Measurements from ENCODE around the gene PAQR6. TPM values are rescaled to one million over a fixed set of nuclear protein-coding genes. Genes with fewer than 3 reads are reported as not detected.

Gene PAQR6
- total and polyA plus RNA-seq, 2 of the 8 experiments (the other 6 are each of a cell fraction or from before 2014, with no cell fraction given) = 7.1 to 11.3 TPM

DNA sequence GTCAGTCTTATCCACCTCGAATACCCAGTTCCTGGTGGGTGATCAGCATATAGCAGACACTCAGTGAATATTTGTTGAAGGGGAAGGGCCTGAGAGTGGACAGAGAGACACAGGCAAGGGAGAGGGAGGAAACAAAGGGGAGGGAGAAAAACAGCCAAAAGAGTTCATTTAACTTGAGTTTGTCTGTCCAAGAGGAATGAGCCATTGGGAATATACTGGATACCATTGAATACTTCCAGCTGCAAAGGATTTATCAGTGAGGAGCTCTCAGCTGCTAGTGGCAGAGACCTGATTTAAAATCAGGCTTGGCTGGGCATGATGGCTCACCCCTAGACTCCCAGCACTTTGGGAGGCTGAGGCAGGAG lies 17.4 kb downstream of the PAQR6 start (continued):
- TF ChIP-seq, protein P1, sequence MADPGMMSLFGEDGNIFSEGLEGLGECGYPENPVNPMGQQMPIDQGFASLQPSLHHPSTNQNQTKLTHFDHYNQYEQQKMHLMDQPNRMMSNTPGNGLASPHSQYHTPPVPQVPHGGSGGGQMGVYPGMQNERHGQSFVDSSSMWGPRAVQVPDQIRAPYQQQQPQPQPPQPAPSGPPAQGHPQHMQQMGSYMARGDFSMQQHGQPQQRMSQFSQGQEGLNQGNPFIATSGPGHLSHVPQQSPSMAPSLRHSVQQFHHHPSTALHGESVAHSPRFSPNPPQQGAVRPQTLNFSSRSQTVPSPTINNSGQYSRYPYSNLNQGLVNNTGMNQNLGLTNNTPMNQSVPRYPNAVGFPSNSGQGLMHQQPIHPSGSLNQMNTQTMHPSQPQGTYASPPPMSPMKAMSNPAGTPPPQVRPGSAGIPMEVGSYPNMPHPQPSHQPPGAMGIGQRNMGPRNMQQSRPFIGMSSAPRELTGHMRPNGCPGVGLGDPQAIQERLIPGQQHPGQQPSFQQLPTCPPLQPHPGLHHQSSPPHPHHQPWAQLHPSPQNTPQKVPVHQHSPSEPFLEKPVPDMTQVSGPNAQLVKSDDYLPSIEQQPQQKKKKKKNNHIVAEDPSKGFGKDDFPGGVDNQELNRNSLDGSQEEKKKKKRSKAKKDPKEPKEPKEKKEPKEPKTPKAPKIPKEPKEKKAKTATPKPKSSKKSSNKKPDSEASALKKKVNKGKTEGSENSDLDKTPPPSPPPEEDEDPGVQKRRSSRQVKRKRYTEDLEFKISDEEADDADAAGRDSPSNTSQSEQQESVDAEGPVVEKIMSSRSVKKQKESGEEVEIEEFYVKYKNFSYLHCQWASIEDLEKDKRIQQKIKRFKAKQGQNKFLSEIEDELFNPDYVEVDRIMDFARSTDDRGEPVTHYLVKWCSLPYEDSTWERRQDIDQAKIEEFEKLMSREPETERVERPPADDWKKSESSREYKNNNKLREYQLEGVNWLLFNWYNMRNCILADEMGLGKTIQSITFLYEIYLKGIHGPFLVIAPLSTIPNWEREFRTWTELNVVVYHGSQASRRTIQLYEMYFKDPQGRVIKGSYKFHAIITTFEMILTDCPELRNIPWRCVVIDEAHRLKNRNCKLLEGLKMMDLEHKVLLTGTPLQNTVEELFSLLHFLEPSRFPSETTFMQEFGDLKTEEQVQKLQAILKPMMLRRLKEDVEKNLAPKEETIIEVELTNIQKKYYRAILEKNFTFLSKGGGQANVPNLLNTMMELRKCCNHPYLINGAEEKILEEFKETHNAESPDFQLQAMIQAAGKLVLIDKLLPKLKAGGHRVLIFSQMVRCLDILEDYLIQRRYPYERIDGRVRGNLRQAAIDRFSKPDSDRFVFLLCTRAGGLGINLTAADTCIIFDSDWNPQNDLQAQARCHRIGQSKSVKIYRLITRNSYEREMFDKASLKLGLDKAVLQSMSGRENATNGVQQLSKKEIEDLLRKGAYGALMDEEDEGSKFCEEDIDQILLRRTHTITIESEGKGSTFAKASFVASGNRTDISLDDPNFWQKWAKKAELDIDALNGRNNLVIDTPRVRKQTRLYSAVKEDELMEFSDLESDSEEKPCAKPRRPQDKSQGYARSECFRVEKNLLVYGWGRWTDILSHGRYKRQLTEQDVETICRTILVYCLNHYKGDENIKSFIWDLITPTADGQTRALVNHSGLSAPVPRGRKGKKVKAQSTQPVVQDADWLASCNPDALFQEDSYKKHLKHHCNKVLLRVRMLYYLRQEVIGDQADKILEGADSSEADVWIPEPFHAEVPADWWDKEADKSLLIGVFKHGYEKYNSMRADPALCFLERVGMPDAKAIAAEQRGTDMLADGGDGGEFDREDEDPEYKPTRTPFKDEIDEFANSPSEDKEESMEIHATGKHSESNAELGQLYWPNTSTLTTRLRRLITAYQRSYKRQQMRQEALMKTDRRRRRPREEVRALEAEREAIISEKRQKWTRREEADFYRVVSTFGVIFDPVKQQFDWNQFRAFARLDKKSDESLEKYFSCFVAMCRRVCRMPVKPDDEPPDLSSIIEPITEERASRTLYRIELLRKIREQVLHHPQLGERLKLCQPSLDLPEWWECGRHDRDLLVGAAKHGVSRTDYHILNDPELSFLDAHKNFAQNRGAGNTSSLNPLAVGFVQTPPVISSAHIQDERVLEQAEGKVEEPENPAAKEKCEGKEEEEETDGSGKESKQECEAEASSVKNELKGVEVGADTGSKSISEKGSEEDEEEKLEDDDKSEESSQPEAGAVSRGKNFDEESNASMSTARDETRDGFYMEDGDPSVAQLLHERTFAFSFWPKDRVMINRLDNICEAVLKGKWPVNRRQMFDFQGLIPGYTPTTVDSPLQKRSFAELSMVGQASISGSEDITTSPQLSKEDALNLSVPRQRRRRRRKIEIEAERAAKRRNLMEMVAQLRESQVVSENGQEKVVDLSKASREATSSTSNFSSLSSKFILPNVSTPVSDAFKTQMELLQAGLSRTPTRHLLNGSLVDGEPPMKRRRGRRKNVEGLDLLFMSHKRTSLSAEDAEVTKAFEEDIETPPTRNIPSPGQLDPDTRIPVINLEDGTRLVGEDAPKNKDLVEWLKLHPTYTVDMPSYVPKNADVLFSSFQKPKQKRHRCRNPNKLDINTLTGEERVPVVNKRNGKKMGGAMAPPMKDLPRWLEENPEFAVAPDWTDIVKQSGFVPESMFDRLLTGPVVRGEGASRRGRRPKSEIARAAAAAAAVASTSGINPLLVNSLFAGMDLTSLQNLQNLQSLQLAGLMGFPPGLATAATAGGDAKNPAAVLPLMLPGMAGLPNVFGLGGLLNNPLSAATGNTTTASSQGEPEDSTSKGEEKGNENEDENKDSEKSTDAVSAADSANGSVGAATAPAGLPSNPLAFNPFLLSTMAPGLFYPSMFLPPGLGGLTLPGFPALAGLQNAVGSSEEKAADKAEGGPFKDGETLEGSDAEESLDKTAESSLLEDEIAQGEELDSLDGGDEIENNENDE (IDR thresholded peaks at IDR 0.05; ENCODE audit: insufficient replicate concordance, low read length) = no peak
- TF ChIP-seq TCF12 (IDR thresholded peaks at IDR 0.05; ENCODE audit: low read depth, low read length) (no peak), EGR1 (IDR thresholded peaks at IDR 0.05; ENCODE audit: borderline replicate concordance, low read depth, low read length) (no peak), FOSL1 (IDR thresholded peaks at IDR 0.05; ENCODE audit: insufficient read depth, low read depth, low read length) (no peak), SAP30 (IDR thresholded peaks at IDR 0.05; ENCODE audit: insufficient read depth, insufficient replicate concordance, low read length) (no peak), POU5F1 (IDR thresholded peaks at IDR 0.05; ENCODE audit: low read depth, low read length) (no peak), BACH1 (IDR thresholded peaks at IDR 0.05; ENCODE audit: low read length) (no peak), TAF1 (IDR thresholded peaks at IDR 0.05; ENCODE audit: low read depth, low read length) (no peak), NRF1 (IDR thresholded peaks at IDR 0.05; ENCODE audit: low read depth, low read length) (no peak), RBBP5 (IDR thresholded peaks at IDR 0.05; ENCODE audit: borderline replicate concordance, low read depth, low read length) (no peak)
- TF ChIP-seq, protein P2, sequence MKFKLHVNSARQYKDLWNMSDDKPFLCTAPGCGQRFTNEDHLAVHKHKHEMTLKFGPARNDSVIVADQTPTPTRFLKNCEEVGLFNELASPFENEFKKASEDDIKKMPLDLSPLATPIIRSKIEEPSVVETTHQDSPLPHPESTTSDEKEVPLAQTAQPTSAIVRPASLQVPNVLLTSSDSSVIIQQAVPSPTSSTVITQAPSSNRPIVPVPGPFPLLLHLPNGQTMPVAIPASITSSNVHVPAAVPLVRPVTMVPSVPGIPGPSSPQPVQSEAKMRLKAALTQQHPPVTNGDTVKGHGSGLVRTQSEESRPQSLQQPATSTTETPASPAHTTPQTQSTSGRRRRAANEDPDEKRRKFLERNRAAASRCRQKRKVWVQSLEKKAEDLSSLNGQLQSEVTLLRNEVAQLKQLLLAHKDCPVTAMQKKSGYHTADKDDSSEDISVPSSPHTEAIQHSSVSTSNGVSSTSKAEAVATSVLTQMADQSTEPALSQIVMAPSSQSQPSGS (IDR thresholded peaks at IDR 0.05; ENCODE audit: low read length) = no peak
